ENCODE results near the gene DOCK7.
"Not testable (repeated sequence)": the region's sequence is repeated elsewhere in the genome, so short reads cannot be mapped to it uniquely, and the experiment has no call there.

DOCK7 gene

GRCh38 chr1:62539028-62539447 lies 149.1 kb downstream of the DOCK7 start:
- DNase-seq (ENCODE audit: low spot score) = no peak

- no peak for DNase-seq (ENCODE audit: low spot score)
Observed at GRCh38 chr1:62536865-62537264, 151.3 kb downstream of the DOCK7 start.

GRCh38 chr1:62530516-62531154 lies 157.6 kb downstream of the DOCK7 start:
- no peak for DNase-seq (ENCODE audit: low spot score)

GRCh38 chr1:62529227-62529626 lies 159.0 kb downstream of the DOCK7 start:
- no peak for DNase-seq (ENCODE audit: low spot score)

- no peak for DNase-seq (ENCODE audit: low spot score)
Observed at GRCh38 chr1:62528015-62528414, 160.2 kb downstream of the DOCK7 start.

GRCh38 chr1:62527346-62527745 lies 160.8 kb downstream of the DOCK7 start:
- DNase-seq (ENCODE audit: low spot score) = not testable (repeated sequence)

GRCh38 chr1:62523860-62524259 lies 164.3 kb downstream of the DOCK7 start:
- no peak for DNase-seq (ENCODE audit: low spot score)

GRCh38 chr1:62516600-62516999 lies 171.6 kb downstream of the DOCK7 start:
- no peak for DNase-seq (ENCODE audit: low spot score)

GRCh38 chr1:62514746-62515423 lies 173.3 kb downstream of the DOCK7 start:
- DNase-seq (ENCODE audit: low spot score) = no peak

GRCh38 chr1:62513013-62513412 lies 175.2 kb downstream of the DOCK7 start:
- no peak for DNase-seq (ENCODE audit: low spot score)

- no peak for DNase-seq (ENCODE audit: low spot score)
Observed at GRCh38 chr1:62509028-62509427, 179.2 kb downstream of the DOCK7 start.

GRCh38 chr1:62508187-62508758 lies 179.9 kb downstream of the DOCK7 start:
- no peak for DNase-seq (ENCODE audit: low spot score)

GRCh38 chr1:62500210-62500609 lies 188.0 kb downstream of the DOCK7 start:
- no peak for DNase-seq (ENCODE audit: low spot score)

GRCh38 chr1:62494137-62494536 lies 194.0 kb downstream of the DOCK7 start:
- no peak for DNase-seq (ENCODE audit: low spot score)

GRCh38 chr1:62493656-62494055 lies 194.5 kb downstream of the DOCK7 start:
- DNase-seq (ENCODE audit: low spot score) = no peak

- DNase-seq (ENCODE audit: low spot score) = no peak
Observed at GRCh38 chr1:62492521-62492920, 195.7 kb downstream of the DOCK7 start.

GRCh38 chr1:62487956-62488355 lies 200.2 kb downstream of the DOCK7 start:
- DNase-seq (ENCODE audit: low spot score) = no peak

GRCh38 chr1:62484824-62485468 lies 203.2 kb downstream of the DOCK7 start:
- DNase-seq (ENCODE audit: low spot score) = no peak

GRCh38 chr1:62481681-62482080 lies 206.5 kb downstream of the DOCK7 start:
- no peak for DNase-seq (ENCODE audit: low spot score)

GRCh38 chr1:62476525-62477219 lies 211.5 kb downstream of the DOCK7 start:
- no peak for DNase-seq (ENCODE audit: low spot score)

GRCh38 chr1:62467092-62467491 lies 221.1 kb downstream of the DOCK7 start:
- no peak for DNase-seq (ENCODE audit: low spot score)

- no peak for DNase-seq (ENCODE audit: low spot score)
Observed at GRCh38 chr1:62462370-62462769, 225.8 kb downstream of the DOCK7 start.
